HG02759 (cell line): Measurements from ENCODE around the gene TMEM184B.
"Not testable (repeated sequence)": the region's sequence is repeated elsewhere in the genome, so short reads cannot be mapped to it uniquely, and the experiment has no call there.

ENCODE experiments used
- ATAC-seq: cut with Tn5 transposase; IDR thresholded peaks from one replicate; pipeline ENCODE4 v1.9.1; 2021; ENCODE audit warnings: mild to moderate bottlenecking, moderate library complexity; ENCODE audit not compliant: unreplicated experiment

The TMEM184B gene

DNA sequence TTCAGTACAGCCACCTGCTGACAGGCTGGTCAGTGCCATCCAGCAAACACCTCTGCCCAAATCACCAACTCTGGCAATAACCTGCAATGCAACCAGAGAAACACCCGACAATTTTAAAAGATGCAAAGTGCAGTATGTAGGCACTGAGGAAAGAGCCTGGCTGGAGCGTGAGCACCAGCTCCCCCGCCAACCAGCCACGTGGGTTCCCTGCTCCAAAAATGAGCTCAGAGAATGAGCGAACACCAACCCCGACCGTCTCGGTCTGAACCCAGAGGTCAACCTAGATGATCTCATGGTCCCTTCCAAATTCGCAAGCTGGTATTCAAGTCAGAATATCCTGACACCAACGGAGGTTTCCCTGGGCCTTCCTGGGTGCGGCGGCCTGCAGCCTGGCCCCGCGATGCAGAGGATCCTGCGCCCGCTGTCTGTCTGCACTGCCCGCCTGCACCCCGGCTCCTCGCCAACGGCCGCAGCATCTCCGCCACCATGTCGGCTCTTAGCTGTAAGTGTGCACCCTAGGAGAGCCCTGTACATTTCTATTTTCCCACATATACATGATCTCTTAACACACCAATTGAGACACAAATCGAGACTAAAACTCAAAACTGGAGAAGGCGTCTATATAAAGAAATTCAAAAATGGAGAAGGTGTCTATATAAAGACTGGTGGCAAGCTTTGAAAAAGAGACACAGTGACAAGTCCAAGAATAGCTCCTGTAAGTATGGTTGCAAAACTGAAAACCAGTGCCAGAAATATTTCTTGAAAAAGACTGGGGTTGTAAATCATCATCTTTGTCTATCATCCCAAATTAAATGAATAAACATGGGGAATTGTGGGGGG, 22.8 kb downstream of the TMEM184B start:
- ATAC-seq, result no peak

GRCh38 chr22:38249301-38249700, 23.5 kb downstream of the TMEM184B start:
- no peak for ATAC-seq

- ATAC-seq, result no peak
Observed at GRCh38 chr22:38248280-38248679, 24.5 kb downstream of the TMEM184B start.

DNA sequence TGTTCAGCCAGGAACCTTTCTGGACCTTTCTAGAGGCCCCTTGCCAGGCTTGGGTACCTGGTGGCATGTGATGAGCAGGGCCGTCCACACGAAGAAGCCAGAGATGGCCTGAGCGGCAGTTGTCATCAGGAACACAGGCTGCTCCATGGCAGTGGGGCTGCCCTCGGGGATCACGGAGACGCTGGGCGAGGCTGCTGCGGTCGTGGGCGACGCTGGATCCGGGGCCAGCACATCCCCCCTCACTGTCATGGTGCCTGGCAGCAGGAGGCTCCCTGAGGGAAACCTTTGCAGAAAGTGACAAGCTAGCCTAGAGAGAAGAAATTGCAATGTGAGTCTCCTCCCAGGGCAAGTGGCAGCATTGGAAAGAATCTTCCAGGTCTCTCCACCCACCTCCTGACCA, 25.1 kb downstream of the TMEM184B start:
- no peak for ATAC-seq

GRCh38 chr22:38246692-38247091, 26.1 kb downstream of the TMEM184B start:
- no peak for ATAC-seq

GRCh38 chr22:38246046-38246658, 26.7 kb downstream of the TMEM184B start:
- no peak for ATAC-seq

DNA sequence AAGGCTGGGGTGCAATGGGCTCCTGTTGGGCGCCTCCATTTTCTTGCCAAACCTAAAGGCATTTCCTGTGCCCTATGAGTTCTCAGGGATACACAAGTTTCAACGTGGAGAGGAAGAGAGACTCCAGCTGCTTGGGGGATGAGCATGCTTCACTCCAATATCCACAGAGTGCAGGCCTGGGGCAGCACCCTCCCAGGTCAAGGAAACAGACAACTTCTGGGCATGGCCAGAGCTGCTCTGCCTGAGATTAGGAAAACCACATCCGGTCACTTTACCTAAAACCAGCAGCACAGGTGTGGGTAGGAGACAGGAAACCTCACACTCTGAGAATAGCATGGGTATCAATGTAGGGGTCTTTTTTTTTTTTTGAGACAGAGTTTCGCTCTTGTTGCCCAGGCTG, 28.7 kb downstream of the TMEM184B start:
- no peak for ATAC-seq

- ATAC-seq, result no peak
Observed at GRCh38 chr22:38243007-38243765, 29.6 kb downstream of the TMEM184B start.

GRCh38 chr22:38240734-38241252, 32.0 kb downstream of the TMEM184B start:
- ATAC-seq, result no peak

- no peak for ATAC-seq
Observed at GRCh38 chr22:38239101-38239761, 33.6 kb downstream of the TMEM184B start.

DNA sequence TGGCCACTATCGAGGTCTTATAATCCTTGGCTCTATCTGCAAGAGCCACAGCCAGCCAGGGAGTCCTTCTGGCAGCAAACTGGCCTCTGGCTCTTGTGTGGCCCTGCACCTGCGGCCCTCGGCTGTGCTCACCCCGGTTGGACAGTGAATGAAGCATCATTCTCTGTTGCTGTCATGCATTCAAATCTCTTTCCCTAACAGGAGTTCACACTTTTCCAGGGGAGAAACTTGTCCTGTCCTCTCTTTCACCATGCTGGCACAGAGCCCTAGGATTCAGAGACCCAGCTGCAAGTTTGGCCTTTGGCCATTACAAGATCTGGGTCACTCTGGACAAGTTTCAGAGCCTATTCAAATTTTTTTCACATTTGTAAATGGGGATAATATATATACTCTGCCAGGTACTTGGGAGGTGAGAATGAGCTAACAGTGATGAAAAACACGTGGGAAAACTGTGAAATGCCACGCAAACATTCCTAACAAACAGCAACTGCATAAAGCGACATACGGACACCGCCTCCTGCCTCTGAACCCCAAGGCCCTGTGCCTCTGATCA, 34.2 kb downstream of the TMEM184B start:
- ATAC-seq, result no peak

DNA sequence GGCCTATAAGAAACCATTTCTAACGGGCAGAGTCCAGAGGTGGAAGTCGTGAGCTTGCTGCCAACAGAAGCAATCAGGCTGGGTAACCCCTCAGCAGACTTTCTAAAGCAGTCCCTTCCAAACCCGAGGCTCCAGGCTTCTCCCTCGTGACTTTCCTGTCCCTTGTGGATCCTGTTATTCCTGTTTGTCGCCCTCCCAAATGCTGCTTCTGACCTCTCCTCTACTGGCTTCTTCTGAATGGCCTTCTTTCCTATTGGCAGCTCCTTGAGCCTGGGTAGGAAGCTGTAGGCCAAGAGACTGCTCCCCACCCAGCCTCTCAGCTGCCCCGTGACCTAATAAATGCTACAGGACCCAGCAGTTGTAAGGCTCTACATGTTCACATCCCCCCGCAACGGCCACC, 36.0 kb downstream of the TMEM184B start:
- no peak for ATAC-seq

DNA sequence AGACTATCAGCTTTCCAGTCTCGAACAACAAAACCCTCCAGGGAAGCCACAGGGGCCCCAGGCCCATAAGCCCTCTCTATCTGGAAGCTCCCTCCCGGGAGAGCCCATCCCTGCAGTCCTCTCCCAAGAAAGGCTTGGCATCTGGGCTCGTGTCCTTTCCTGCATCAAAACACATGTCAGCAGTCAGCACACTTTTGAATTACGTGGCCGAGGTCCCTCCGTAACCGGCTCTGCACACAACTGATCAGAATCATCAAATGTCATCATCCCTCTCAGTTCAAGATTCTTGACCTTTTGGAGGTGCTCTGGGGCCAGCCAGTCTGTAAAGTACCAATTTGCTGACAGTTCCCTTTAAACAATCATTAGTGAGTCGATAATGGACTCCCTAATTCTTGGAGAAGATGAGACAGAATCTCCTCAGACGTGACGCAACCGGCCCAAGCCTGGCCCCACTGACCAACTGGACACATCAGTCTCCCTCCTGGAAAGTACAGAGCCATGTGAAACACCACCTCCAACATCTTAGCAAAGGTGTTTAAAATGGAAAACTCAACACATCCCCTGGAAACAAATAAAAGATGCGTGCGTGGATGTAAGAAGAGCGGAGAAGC, 37.5 kb downstream of the TMEM184B start:
- no peak for ATAC-seq

DNA sequence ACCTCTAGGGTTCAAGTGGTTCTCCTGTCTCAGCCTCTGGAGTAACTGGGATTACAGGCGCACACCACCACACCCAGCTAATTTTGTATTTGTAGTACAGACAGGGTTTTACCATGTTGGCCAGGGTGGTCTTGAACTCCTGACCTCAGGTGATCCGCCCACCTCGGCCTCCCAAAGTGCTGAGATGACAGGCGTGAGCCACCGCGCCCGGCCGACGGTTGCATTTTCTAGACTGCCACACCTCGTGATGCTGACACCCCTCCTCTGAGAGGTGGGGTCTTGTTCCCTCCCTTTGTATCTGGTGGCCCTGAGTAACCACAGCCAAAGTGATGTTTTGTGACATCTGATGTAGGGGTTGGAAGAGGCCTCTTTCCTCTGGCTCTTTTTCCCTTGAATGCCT, 39.0 kb downstream of the TMEM184B start:
- ATAC-seq, result not testable (repeated sequence)

- no peak for ATAC-seq
Observed at GRCh38 chr22:38233427-38233826, 39.4 kb downstream of the TMEM184B start.

- ATAC-seq, result no peak
Observed at GRCh38 chr22:38232196-38232595, 40.6 kb downstream of the TMEM184B start.

DNA sequence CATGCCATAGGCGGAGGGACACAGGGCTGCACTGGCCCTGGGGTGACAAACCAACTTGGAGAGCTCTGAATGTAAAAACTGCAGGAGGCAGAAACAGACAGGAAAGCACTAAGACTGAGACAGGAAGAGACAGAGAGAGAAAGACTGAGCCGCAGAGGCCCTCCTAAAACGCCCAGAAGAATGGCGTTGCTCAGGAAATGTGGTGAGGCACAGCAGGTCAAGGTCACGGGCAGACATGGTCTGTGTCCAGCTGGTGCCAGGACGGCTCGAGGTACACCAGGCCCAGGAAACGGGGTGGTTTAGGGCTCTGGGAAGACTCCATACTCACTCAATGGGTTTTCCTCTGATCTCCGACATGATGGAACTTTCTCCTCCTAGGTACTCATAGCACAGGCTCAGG, 41.9 kb downstream of the TMEM184B start:
- ATAC-seq, result no peak

DNA sequence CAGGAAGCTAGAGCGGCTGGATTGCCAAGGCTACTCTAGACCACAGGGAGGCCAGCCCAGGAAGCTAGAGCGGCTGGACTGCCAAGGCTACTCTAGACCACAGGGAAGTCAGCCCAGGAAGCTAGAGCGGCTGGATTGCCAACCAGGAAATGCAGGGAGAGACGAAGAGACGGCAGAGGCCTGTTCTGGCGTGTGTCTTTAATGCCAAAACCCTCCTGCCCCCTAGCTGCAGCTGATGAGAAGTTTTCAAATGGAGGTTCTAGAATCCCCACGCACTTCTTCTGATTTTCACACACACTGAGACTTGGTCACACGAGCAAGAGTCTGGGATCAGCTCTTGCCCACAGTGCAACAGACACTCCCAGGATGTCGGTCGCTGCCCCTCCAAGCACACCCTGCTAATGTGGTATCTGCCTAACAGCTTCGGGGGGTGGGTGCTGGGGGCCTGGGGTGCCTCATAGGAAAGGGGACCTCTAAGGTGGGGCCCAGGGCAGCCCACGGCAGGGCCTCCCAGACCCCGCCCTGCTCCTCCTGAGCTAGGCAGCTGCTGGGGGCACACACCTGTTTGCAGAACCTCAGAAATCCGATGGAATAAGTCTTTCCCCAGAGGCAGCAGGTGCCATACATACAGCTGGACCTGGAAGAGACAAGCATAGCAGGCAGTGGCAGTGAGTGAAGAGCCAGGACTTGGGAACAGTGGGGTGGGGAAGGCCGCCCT, 42.5 kb downstream of the TMEM184B start:
- ATAC-seq, result no peak

DNA sequence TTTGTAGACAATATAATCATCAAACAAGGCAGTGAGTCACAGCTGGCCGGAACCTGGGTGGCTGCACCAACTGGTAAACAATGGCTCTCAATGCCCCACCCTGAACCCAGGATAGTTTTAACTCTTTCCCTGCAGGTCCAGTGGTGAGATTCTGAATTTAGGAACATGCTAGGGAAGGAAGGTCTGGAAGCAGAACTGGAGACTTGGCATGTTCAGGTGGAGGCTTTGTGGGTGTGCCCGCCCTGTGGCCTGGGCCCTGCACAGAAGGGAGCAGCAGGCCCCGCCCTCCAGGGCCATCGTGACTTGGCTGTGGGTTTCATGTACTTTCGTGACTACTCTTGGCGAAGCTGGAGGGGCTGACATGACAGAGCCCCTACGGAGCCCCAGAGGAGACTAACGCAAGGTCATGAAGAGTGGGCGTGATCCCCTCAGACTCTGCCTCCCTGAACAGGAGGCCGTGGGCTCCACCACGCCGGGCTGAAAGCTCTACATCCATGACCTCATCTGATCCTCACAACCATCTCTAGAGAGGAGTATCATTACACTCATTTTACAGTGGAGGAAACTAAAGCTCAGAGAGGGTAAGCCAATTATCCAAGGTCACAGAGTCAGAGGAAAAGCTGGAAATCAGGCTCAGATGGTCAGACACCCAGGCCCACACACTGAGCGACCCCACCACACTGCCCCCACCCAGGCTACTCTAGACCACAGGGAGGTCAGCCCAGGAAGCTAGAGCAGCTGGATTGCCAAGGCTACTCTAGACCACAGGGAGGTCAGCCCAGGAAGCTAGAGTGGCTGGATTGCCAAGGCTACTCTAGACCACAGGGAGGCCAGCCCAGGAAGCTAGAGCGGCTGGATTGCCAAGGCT, 43.7 kb downstream of the TMEM184B start:
- ATAC-seq, result no peak
